ENCODE measurements around the gene FNDC3B. TPM values are rescaled to one million over a fixed set of nuclear protein-coding genes. Genes with fewer than 3 reads are reported as not detected.

FNDC3B gene
- total RNA-seq, 1 experiment from 2014 or later = 149 TPM

DNA sequence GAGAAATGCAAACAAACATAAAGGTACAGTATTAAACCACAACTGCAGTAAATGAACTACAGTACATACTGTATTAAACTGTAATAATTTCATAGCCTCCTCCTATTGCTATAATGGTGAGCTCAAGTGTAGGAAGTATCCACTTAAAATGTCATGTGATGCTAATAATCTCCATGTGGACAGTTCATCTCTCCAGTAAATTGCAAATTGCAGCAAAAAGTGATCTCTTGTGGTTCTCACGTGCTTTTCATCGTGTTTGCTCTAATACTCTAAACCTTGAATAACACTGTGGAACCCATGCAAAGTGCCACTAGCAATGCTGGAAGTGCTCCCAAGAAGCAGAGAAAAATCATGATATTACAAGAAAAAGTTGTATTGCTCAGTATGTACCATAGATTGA lies 9.2 kb upstream of the FNDC3B start:
- Mint-ChIP-seq H3K4me3 (ENCODE audit: unreplicated experiment) (no peak overlapping the region), H3K27me3 (ENCODE audit: insufficient read depth, unreplicated experiment) (no peaks in the 10 kb centered on the region), H3K9me3 (ENCODE audit: unreplicated experiment) (peaks cover 7% of the 10 kb centered on the region), H3K4me1 (ENCODE audit: insufficient read depth, unreplicated experiment) (no peaks in the 10 kb centered on the region), H3K27ac (ENCODE audit: low read depth, unreplicated experiment) (no peak overlapping the region), H3K36me3 (ENCODE audit: insufficient read depth, unreplicated experiment) (no peaks in the 10 kb centered on the region)
- no peak for TF ChIP-seq CTCF (IDR thresholded peaks at IDR 0.05; ENCODE audit: unreplicated experiment)
- BruUV-seq (replicated peaks) = no TSS peak
- POLR2A ChIA-PET = interaction anchor here (1.9 kb wide), 1 partner anchor 9 kb away, joined by 9 read pairs; the partner anchor contains the start of gene FNDC3B
- CTCF ChIA-PET = interaction anchor here (1.0 kb wide), 1 partner anchor 301 kb away, joined by 4 read pairs; no protein-coding TSS in a partner anchor
- DNase-seq (ENCODE audit: unreplicated experiment) = no peak
- intact Hi-C loops (cut with micrococcal nuclease) = loop anchor here (10.0 kb wide), 1 partner anchor 95 kb away; no protein-coding TSS in a partner anchor

DNA sequence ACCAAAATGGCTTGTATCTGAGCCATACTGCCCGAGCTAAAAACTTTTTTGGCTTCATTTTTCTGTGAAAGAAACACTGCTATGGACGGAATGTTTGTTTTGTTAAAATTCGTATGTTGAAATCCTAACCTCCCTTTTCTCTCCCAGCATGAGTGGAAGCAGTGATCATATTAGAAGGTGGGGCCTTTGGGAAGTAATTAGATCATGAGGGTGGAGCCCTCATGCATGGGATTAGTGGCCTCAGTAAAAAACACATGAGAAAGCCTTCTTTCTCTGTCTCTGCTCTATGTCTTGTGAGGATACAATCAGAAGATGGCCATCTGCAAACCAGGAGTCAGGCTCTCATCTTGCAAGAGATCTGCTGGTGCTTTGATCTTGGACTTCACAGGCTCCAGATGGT lies 7.4 kb upstream of the FNDC3B start:
- no peak overlapping the region for H3K4me3 Mint-ChIP-seq (ENCODE audit: unreplicated experiment)
- no peaks in the 10 kb centered on the region for H3K36me3 Mint-ChIP-seq (ENCODE audit: insufficient read depth, unreplicated experiment)
- TF ChIP-seq CTCF (IDR thresholded peaks at IDR 0.05; ENCODE audit: unreplicated experiment) = no peak
- no TSS peak for BruUV-seq (replicated peaks)
- ChIA-PET CTCF (interaction anchor here (0.7 kb wide), 1 partner anchor 246 kb away, joined by 3 read pairs; no protein-coding TSS in a partner anchor), POLR2A (interaction anchor here (0.7 kb wide), 1 partner anchor 10 kb away, joined by 3 read pairs; no protein-coding TSS in a partner anchor)
- intact Hi-C loops (cut with micrococcal nuclease) = loop anchor here (10.0 kb wide), 1 partner anchor 97 kb away; no protein-coding TSS in a partner anchor
- H3K27me3 Mint-ChIP-seq (ENCODE audit: insufficient read depth, unreplicated experiment) = no peaks in the 10 kb centered on the region
- H3K27ac Mint-ChIP-seq (ENCODE audit: low read depth, unreplicated experiment) = no peak overlapping the region
- DNase-seq (ENCODE audit: unreplicated experiment) = no peak
- H3K4me1 Mint-ChIP-seq (ENCODE audit: insufficient read depth, unreplicated experiment) = no peaks in the 10 kb centered on the region
- H3K9me3 Mint-ChIP-seq (ENCODE audit: unreplicated experiment) = peaks cover 7% of the 10 kb centered on the region

GRCh38 chr3:172033396-172033795 lies 6.0 kb upstream of the FNDC3B start:
- Mint-ChIP-seq H3K27ac (ENCODE audit: low read depth, unreplicated experiment) (no peak overlapping the region), H3K36me3 (ENCODE audit: insufficient read depth, unreplicated experiment) (no peaks in the 10 kb centered on the region), H3K27me3 (ENCODE audit: insufficient read depth, unreplicated experiment) (no peaks in the 10 kb centered on the region), H3K4me1 (ENCODE audit: insufficient read depth, unreplicated experiment) (peaks cover 8% of the 10 kb centered on the region), H3K4me3 (ENCODE audit: unreplicated experiment) (no peak overlapping the region), H3K9me3 (ENCODE audit: unreplicated experiment) (peaks cover 7% of the 10 kb centered on the region)
- BruUV-seq (replicated peaks) = no TSS peak
- intact Hi-C loops (cut with micrococcal nuclease) = loop anchor here (10.0 kb wide), 1 partner anchor 99 kb away; no protein-coding TSS in a partner anchor
- TF ChIP-seq CTCF (IDR thresholded peaks at IDR 0.05; ENCODE audit: unreplicated experiment) = no peak
- DNase-seq (ENCODE audit: unreplicated experiment) = no peak
- ChIA-PET POLR2A (interaction anchor here (0.6 to 1.3 kb wide), 2 partner anchors 96 to 129 kb away, joined by 3 read pairs; no protein-coding TSS in a partner anchor), CTCF (interaction anchor here (1.3 kb wide), 1 partner anchor 309 kb away, joined by 6 read pairs; no protein-coding TSS in a partner anchor)

DNA sequence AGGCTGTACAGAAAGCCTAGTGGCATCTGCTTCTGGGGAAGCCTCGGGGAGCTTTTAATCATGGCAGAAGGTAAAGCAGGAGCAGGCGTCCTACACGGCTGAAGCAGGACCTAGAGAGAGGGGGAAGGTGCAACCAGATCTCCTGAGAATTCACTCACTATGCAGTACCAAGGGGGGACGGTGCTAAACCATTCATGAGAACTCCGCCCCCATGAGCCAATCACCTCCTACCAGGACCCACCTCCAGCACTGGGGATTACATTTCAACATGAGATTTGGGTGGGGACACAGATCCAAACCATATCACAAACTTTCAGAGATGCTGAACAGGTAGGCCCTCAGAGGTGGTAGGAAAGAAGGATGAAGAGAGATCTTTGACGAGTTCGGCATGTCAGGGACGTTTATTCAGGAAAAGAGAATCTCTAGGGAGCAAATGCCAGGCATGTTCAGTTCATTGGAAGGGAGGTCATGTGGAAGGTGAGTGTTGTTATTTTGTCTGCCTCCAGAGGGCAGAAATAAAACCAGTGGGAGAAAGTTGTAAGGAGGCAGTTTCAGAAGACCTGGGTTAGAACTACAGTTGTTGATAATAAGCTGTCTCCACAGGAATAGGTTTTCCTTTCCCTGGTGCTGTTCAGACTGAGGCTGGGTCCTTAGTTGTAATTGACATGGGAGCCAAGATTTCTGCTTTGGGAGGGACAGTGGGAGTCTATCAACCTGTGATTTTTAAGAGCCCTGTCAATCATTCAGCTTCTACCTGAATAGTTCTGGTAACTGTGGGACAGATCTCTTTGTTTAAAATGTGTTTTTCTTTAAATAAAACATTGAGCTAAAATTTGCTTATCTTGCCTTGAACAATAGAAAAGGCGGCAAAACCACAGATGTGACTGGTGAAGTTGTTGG lies 4.3 kb upstream of the FNDC3B start:
- DNase-seq (ENCODE audit: unreplicated experiment) = peak; percentile 60
- BruUV-seq (replicated peaks) = no TSS peak
- peak; percentile 40 for TF ChIP-seq CTCF (IDR thresholded peaks at IDR 0.05; ENCODE audit: unreplicated experiment)
- Mint-ChIP-seq H3K4me3 (ENCODE audit: unreplicated experiment) (no peak overlapping the region), H3K36me3 (ENCODE audit: insufficient read depth, unreplicated experiment) (peaks cover 8% of the 10 kb centered on the region), H3K27me3 (ENCODE audit: insufficient read depth, unreplicated experiment) (no peaks in the 10 kb centered on the region), H3K27ac (ENCODE audit: low read depth, unreplicated experiment) (peak overlapping the region; percentile 21), H3K4me1 (ENCODE audit: insufficient read depth, unreplicated experiment) (peaks cover 8% of the 10 kb centered on the region), H3K9me3 (ENCODE audit: unreplicated experiment) (peaks cover 7% of the 10 kb centered on the region)
- CTCF ChIA-PET = interaction anchor here (0.5 to 1.6 kb wide), 13 partner anchors 10 to 740 kb away, joined by 3 to 8 read pairs (median 4); no protein-coding TSS in a partner anchor
- intact Hi-C loops (cut with micrococcal nuclease) = loop anchor here (1.0 to 10.0 kb wide), 3 partner anchors 100 to 388 kb away; no protein-coding TSS in a partner anchor
- POLR2A ChIA-PET = interaction anchor here (0.9 to 1.3 kb wide), 3 partner anchors 22 to 159 kb away, joined by 3 read pairs; no protein-coding TSS in a partner anchor
